WTC11 (cell line): ENCODE data around the gene CEBPE. TPM values are rescaled to one million over a fixed set of nuclear protein-coding genes. Genes with fewer than 3 reads are reported as not detected.
A peak's percentile ranks its signal among the peaks of the same experiment; 100 is the strongest.

Experiments used
- ARID4B ChIP-seq: sonication (generic); formaldehyde crosslinking; IDR thresholded peaks from 2 replicates; pipeline ENCODE4 v1.8.0; 2023; ENCODE audit warnings: missing genetic modification reagents, mild to moderate bottlenecking, borderline replicate concordance
- CREB1 ChIP-seq: sonication (generic); formaldehyde crosslinking; IDR thresholded peaks from 2 replicates; pipeline ENCODE4 v1.8.0; 2023; ENCODE audit warnings: mild to moderate bottlenecking, missing genetic modification reagents
- E2F1 ChIP-seq: sonication (generic); formaldehyde crosslinking; IDR thresholded peaks from 2 replicates; pipeline ENCODE4 v1.8.0; 2022; ENCODE audit warnings: mild to moderate bottlenecking, missing genetic modification reagents
- E2F5 ChIP-seq: sonication (generic); formaldehyde crosslinking; IDR thresholded peaks from 2 replicates; pipeline ENCODE4 v1.8.1; 2022; ENCODE audit warnings: mild to moderate bottlenecking, moderate library complexity, missing genetic modification reagents
- ELF4 ChIP-seq: sonication (generic); formaldehyde crosslinking; IDR thresholded peaks from 2 replicates; pipeline ENCODE4 v1.8.1; 2022; ENCODE audit warnings: low read depth, mild to moderate bottlenecking, moderate library complexity, missing genetic modification reagents
- GRHL2 ChIP-seq: fragments of 250-450 bp; sonication (Bioruptor Pico); IDR thresholded peaks from 2 replicates; pipeline ENCODE4 v1.8.0; 2022; ENCODE audit warnings: mild to moderate bottlenecking, moderate library complexity; ENCODE audit not compliant: insufficient replicate concordance, severe bottlenecking
- HMGA2 ChIP-seq: fragments of 250-450 bp; sonication (Bioruptor Pico); IDR thresholded peaks from 2 replicates; pipeline ENCODE4 v1.4.0; 2021; ENCODE audit warnings: mild to moderate bottlenecking, moderate library complexity
- IRF1 ChIP-seq: sonication (generic); formaldehyde crosslinking; IDR thresholded peaks from 2 replicates; pipeline ENCODE4 v1.8.0; 2023; ENCODE audit warnings: missing genetic modification reagents
- JAZF1 ChIP-seq: fragments of 250-450 bp; sonication (Bioruptor Pico); IDR thresholded peaks from 2 replicates; pipeline ENCODE4 v1.9.0; 2021; ENCODE audit warnings: moderate library complexity, mild to moderate bottlenecking, inconsistent platforms
- JUN ChIP-seq: sonication (generic); formaldehyde crosslinking; IDR thresholded peaks from 2 replicates; pipeline ENCODE4 v1.8.0; 2023; ENCODE audit warnings: mild to moderate bottlenecking, missing genetic modification reagents
- MLX ChIP-seq: sonication (generic); formaldehyde crosslinking; IDR thresholded peaks from 2 replicates; pipeline ENCODE4 v1.8.1; 2023; ENCODE audit warnings: mild to moderate bottlenecking, missing genetic modification reagents, moderate library complexity
- NR2C2 ChIP-seq: sonication (generic); formaldehyde crosslinking; IDR thresholded peaks from 2 replicates; pipeline ENCODE4 v1.8.0; 2022; ENCODE audit warnings: mild to moderate bottlenecking, missing genetic modification reagents
- OVOL2 ChIP-seq: fragments of 250-450 bp; sonication (Bioruptor Pico); IDR thresholded peaks from 2 replicates; pipeline ENCODE4 v1.9.0; 2021; ENCODE audit warnings: mild to moderate bottlenecking, borderline replicate concordance
- RORB ChIP-seq: fragments of 250-450 bp; sonication (Bioruptor Pico); IDR thresholded peaks from 2 replicates; pipeline ENCODE4 v1.9.0; 2021; ENCODE audit warnings: mild to moderate bottlenecking
- SMAD3 ChIP-seq: sonication (generic); formaldehyde crosslinking; IDR thresholded peaks from 2 replicates; pipeline ENCODE4 v1.8.0; 2022; ENCODE audit warnings: missing genetic modification reagents, mild to moderate bottlenecking, borderline replicate concordance
- TP53 ChIP-seq: sonication (generic); formaldehyde crosslinking; IDR thresholded peaks from 2 replicates; pipeline ENCODE4 v1.8.1; 2023; ENCODE audit warnings: mild to moderate bottlenecking, missing genetic modification reagents
- USF1 ChIP-seq: sonication (generic); formaldehyde crosslinking; IDR thresholded peaks from 2 replicates; pipeline ENCODE4 v1.8.0; 2022; ENCODE audit warnings: mild to moderate bottlenecking, missing genetic modification reagents
- USF2 ChIP-seq: sonication (generic); formaldehyde crosslinking; IDR thresholded peaks from 2 replicates; pipeline ENCODE4 v1.8.1; 2023; ENCODE audit warnings: mild to moderate bottlenecking, missing genetic modification reagents, moderate library complexity
- ZBTB21 ChIP-seq: sonication (generic); formaldehyde crosslinking; IDR thresholded peaks from 2 replicates; pipeline ENCODE4 v1.8.1; 2023; ENCODE audit warnings: mild to moderate bottlenecking, missing genetic modification reagents, borderline replicate concordance
- ZBTB43 ChIP-seq: sonication (generic); formaldehyde crosslinking; IDR thresholded peaks from 2 replicates; pipeline ENCODE4 v1.8.1; 2023; ENCODE audit warnings: mild to moderate bottlenecking, missing genetic modification reagents
- ZMAT4 ChIP-seq: fragments of 250-450 bp; sonication (Bioruptor Pico); IDR thresholded peaks from 2 replicates; pipeline ENCODE4 v1.9.0; 2021; ENCODE audit warnings: mild to moderate bottlenecking
- ZNF219 ChIP-seq: sonication (generic); formaldehyde crosslinking; IDR thresholded peaks from 2 replicates; pipeline ENCODE4 v1.8.0; 2023; ENCODE audit warnings: missing genetic modification reagents, mild to moderate bottlenecking, borderline replicate concordance
- ZNF232 ChIP-seq: sonication (generic); formaldehyde crosslinking; IDR thresholded peaks from 2 replicates; pipeline ENCODE4 v1.8.0; 2022; ENCODE audit warnings: mild to moderate bottlenecking, missing genetic modification reagents
- ZNF416 ChIP-seq: fragments of 250-450 bp; sonication (Bioruptor Pico); IDR thresholded peaks from 2 replicates; pipeline ENCODE4 v1.9.0; 2021; ENCODE audit warnings: mild to moderate bottlenecking, inconsistent platforms
- ZSCAN18 ChIP-seq: fragments of 250-450 bp; sonication (Bioruptor Pico); IDR thresholded peaks from 2 replicates; pipeline ENCODE4 v2.1.2; 2022; ENCODE audit warnings: mild to moderate bottlenecking, moderate library complexity
- total RNA-seq: library from RNA; stranded (reverse); gene quantifications from 3 replicates; pipeline ENCODE4 v1.2.3, GENCODE V29; 2021

Gene CEBPE
- total RNA-seq, 1 experiment from 2014 or later: not detected

GRCh38 chr14:23153851-23154796 is 35.1 kb upstream of the CEBPE start (continued):
- TF ChIP-seq ZNF219 (CRISPR knock-in tag) (no peak), USF1 (peak; percentile 50; the same call in 1 of the 2 replicates), JUN (CRISPR knock-in tag) (no peak), SMAD3 (CRISPR knock-in tag) (no peak), TP53 (CRISPR knock-in tag) (no peak), E2F1 (CRISPR knock-in tag) (peak; percentile 33; the same call in 1 of the 2 replicates), MLX (no peak), ZBTB21 (no peak), NR2C2 (CRISPR knock-in tag) (no peak), E2F5 (CRISPR knock-in tag) (0 out of 2 replicates have a peak, but pooled peaks have one; percentile 37), ZNF232 (no peak), ELF4 (CRISPR knock-in tag) (no peak), RORB (CRISPR knock-in tag) (no peak), ZNF416 (CRISPR knock-in tag) (no peak), USF2 (no peak; the same call in 1 of the 2 replicates), ZBTB43 (CRISPR knock-in tag) (no peak), HMGA2 (CRISPR knock-in tag) (no peak), OVOL2 (CRISPR knock-in tag) (no peak), ZSCAN18 (CRISPR knock-in tag) (no peak), IRF1 (no peak), GRHL2 (CRISPR knock-in tag) (no peak), ZMAT4 (CRISPR knock-in tag) (no peak), JAZF1 (CRISPR knock-in tag) (no peak), ARID4B (CRISPR knock-in tag) (peak; percentile 65; the same call in 1 of the 2 replicates), CREB1 (CRISPR knock-in tag) (no peak)
